Right atrium auricular region (tissue), 2 donors: Measurements from ENCODE around the gene BPGM. TPM values are rescaled to one million over a fixed set of nuclear protein-coding genes. Genes with fewer than 3 reads are reported as not detected.

Experiments used
- DNase-seq: peaks from one replicate; pipeline ENCODE4 v3.0.0-alpha.2; 2019; ENCODE audit warnings: low spot score
- H3K27ac ChIP-seq, 2 donors: fragments of 200-600 bp; sonication (generic); 1 replicate in 1 of 2; 2 replicates in 1 of 2; pipeline ENCODE4 v1.5.1; 2016 to 2019
- H3K27me3 ChIP-seq, 2 donors: fragments of 200-600 bp; sonication (generic); one replicate each; pipeline versions ENCODE4 v1.5.1 to v1.6.0; 2017 to 2019
- H3K36me3 ChIP-seq: fragments of 200-600 bp; sonication (generic); one replicate; pipeline ENCODE4 v1.5.1; 2016
- H3K4me1 ChIP-seq, 2 donors: fragments of 200-600 bp; sonication (generic); one replicate each; pipeline versions ENCODE4 v1.5.1 to v1.6.0; 2017 to 2019
- H3K4me3 ChIP-seq, 2 donors: fragments of 200-600 bp; sonication (generic); 1 replicate in 1 of 2; 2 replicates in 1 of 2; pipeline ENCODE4 v1.5.1; 2017 to 2019; ENCODE audit warnings: mild to moderate bottlenecking in 1 of 2, moderate library complexity in 1 of 2
- H3K9me3 ChIP-seq, 2 donors: fragments of 200-600 bp; sonication (generic); one replicate each; pipeline ENCODE4 v1.5.1; 2019
- CTCF ChIP-seq, 2 donors: fragments of 200-600 bp; sonication (generic); IDR thresholded peaks; one replicate each; pipeline ENCODE4 v1.5.1; 2019; ENCODE audit warnings: antibody characterized with exemption in 2 of 2
- total RNA-seq, 2 donors: library from RNA; depleted of rRNA; stranded (reverse); fragments of >200 nt; gene quantifications; one replicate each; pipeline ENCODE4 v1.1.0, GENCODE V29; 2016

The BPGM gene
- total RNA-seq, 2 donors from 2014 or later, result 12.5 to 16.7 TPM

- no peaks in the 10 kb centered on the region for H3K36me3 ChIP-seq
- no peak overlapping the region for H3K4me3 ChIP-seq
- peaks cover 0 to 11% of the 10 kb centered on the region in 2 donors for H3K4me1 ChIP-seq
- DNase-seq, result peak; percentile 62
- TF ChIP-seq CTCF (IDR thresholded peaks at IDR 0.05), result no peak
- no peaks in the 10 kb centered on the region for H3K27me3 ChIP-seq
- H3K27ac ChIP-seq, result no peak overlapping the region
- H3K9me3 ChIP-seq, result no peaks in the 10 kb centered on the region
Observed at GRCh38 chr7:134669845-134670373, 23.3 kb downstream of the BPGM start.

GRCh38 chr7:134671609-134672008, 25.0 kb downstream of the BPGM start:
- TF ChIP-seq CTCF (IDR thresholded peaks at IDR 0.05), result no peak
- Histone ChIP-seq H3K4me3 (no peak overlapping the region), H3K27me3 (no peaks in the 10 kb centered on the region), H3K9me3 (no peaks in the 10 kb centered on the region), H3K36me3 (no peaks in the 10 kb centered on the region), H3K4me1 (peaks cover 0 to 11% of the 10 kb centered on the region in 2 donors), H3K27ac (no peak overlapping the region)
- no peak for DNase-seq

DNA sequence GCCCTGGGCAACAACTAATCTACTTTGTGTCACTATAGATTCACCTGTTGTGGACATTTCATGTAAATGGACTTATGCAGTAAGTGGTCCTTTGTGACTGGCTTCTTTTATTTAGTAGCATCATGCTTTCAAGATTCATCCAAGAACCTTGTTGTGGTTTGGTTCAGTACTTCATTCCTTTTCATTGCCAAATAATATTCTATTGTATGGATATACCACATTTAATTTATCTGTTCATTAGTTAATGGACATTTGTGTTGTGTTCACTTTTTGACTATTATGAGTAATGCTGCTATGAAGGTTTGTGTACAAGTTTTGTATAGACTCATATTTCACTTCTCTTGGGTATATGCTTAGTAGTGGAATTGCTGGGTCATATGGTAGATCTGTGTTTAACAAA, 27.8 kb downstream of the BPGM start:
- Histone ChIP-seq H3K27me3 (no peaks in the 10 kb centered on the region), H3K4me1 (peaks cover 0 to 9% of the 10 kb centered on the region in 2 donors), H3K27ac (no peak overlapping the region), H3K9me3 (no peaks in the 10 kb centered on the region), H3K4me3 (no peak overlapping the region), H3K36me3 (no peaks in the 10 kb centered on the region)
- no peak for DNase-seq
- no peak for TF ChIP-seq CTCF (IDR thresholded peaks at IDR 0.05)

- H3K27ac ChIP-seq, result no peak overlapping the region
- H3K9me3 ChIP-seq, result no peaks in the 10 kb centered on the region
- H3K36me3 ChIP-seq, result peaks cover 4% of the 10 kb centered on the region
- no peak for TF ChIP-seq CTCF (IDR thresholded peaks at IDR 0.05)
- H3K4me1 ChIP-seq, result no peaks in the 10 kb centered on the region
- no peaks in the 10 kb centered on the region for H3K27me3 ChIP-seq
- no peak for DNase-seq
- H3K4me3 ChIP-seq, result no peak overlapping the region
Observed at GRCh38 chr7:134676743-134677142, 30.1 kb downstream of the BPGM start.

- no peak overlapping the region for H3K27ac ChIP-seq
- H3K4me3 ChIP-seq, result no peak overlapping the region
- no peak for DNase-seq
- TF ChIP-seq CTCF (IDR thresholded peaks at IDR 0.05), result no peak
- peaks cover 4% of the 10 kb centered on the region for H3K36me3 ChIP-seq
- no peaks in the 10 kb centered on the region for H3K4me1 ChIP-seq
- no peaks in the 10 kb centered on the region for H3K27me3 ChIP-seq
- no peaks in the 10 kb centered on the region for H3K9me3 ChIP-seq
Observed at GRCh38 chr7:134678115-134678514, 31.5 kb downstream of the BPGM start.

DNA sequence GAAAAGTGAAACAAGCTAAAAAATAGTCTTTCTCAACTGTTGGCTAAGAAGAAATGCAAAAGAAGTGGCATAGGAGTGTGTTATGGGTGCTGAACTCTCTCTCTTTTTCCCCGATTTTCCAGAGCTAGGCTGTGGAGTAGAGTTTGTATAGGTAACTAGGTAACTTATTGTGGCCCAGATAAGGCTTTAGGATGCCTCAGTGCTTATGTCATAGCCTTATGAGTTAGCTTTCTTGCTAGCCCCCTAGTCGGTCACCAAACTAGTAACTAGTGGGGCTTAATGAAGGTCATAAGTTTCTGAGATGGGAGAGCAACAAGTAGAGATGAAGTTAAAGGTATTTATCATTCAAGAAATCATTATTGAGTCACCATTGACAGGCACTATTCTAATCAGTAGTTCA, 32.4 kb downstream of the BPGM start:
- Histone ChIP-seq H3K27me3 (no peaks in the 10 kb centered on the region), H3K4me1 (no peaks in the 10 kb centered on the region), H3K9me3 (no peaks in the 10 kb centered on the region), H3K4me3 (no peak overlapping the region), H3K36me3 (peaks cover 4% of the 10 kb centered on the region), H3K27ac (no peak overlapping the region)
- TF ChIP-seq CTCF (IDR thresholded peaks at IDR 0.05), result no peak
- no peak for DNase-seq
